DND-41 (cell line): ENCODE results near the gene NCK2.

Source experiments
- ATAC-seq: fragments of 200-7000 bp; cut with Tn5 transposase; 3 replicates; pipeline ENCODE4 v1.9.1; 2021; ENCODE audit warnings: low read depth; ENCODE audit not compliant: insufficient read depth
- DNase-seq: peaks from one replicate; pipeline ENCODE4 v3.0.0-alpha.2; 2020
- H2AFZ ChIP-seq: 2 replicates; pipeline ENCODE4 v1.6.0; 2012; ENCODE audit warnings: low read depth, low read length
- H3K27ac ChIP-seq: 2 replicates; pipeline ENCODE4 v1.5.1; 2012; ENCODE audit warnings: low read length, inconsistent platforms
- H3K27me3 ChIP-seq: fragments of 200-600 bp; sonication (generic); 2 replicates; pipeline ENCODE4 v1.6.0; 2012; ENCODE audit warnings: low read length, mild to moderate bottlenecking, inconsistent platforms; ENCODE audit not compliant: insufficient read depth, poor library complexity
- H3K36me3 ChIP-seq: 2 replicates; pipeline ENCODE4 v1.5.1; 2012; ENCODE audit warnings: low read length, inconsistent platforms; ENCODE audit not compliant: insufficient read depth
- H3K4me1 ChIP-seq: 2 replicates; pipeline ENCODE4 v1.5.1; 2012; ENCODE audit warnings: mild to moderate bottlenecking, low read length; ENCODE audit not compliant: insufficient read depth
- H3K4me2 ChIP-seq: 2 replicates; pipeline ENCODE4 v1.6.0; 2012; ENCODE audit warnings: mild to moderate bottlenecking, moderate library complexity, low read length, inconsistent platforms; ENCODE audit not compliant: insufficient read depth
- H3K4me3 ChIP-seq, 2 experiments: fragments of 200-600 bp in 1 of 2; shearing (Covaris generic) in 1 of 2; 2 replicates each; pipeline ENCODE4 v1.5.1; 2012 to 2016; ENCODE audit warnings: inconsistent platforms in 2 of 2, low read length in 2 of 2, mild to moderate bottlenecking in 2 of 2, low read depth in 1 of 2, moderate library complexity in 1 of 2
- H3K79me2 ChIP-seq: 2 replicates; pipeline ENCODE4 v1.6.0; 2012; ENCODE audit warnings: low read length, inconsistent platforms; ENCODE audit not compliant: insufficient read depth
- H3K9ac ChIP-seq: 2 replicates; pipeline ENCODE4 v1.6.0; 2012; ENCODE audit warnings: low read depth, mild to moderate bottlenecking, inconsistent platforms, low read length, moderate library complexity
- H3K9me3 ChIP-seq: 2 replicates; pipeline ENCODE4 v1.5.1; 2012; ENCODE audit warnings: low read length, moderate library complexity, mild to moderate bottlenecking, inconsistent platforms; ENCODE audit not compliant: insufficient read depth, severe bottlenecking
- H4K20me1 ChIP-seq: 2 replicates; pipeline ENCODE4 v1.6.0; 2012; ENCODE audit warnings: low read length; ENCODE audit not compliant: insufficient read depth
- EZH2 ChIP-seq: IDR thresholded peaks from 3 replicates; pipeline ENCODE4 v1.6.1; 2012; ENCODE audit warnings: borderline replicate concordance, low read depth, mild to moderate bottlenecking, moderate library complexity, low read length, inconsistent platforms; ENCODE audit not compliant: severe bottlenecking
- TF ChIP-seq, protein P1 (sequence below): IDR thresholded peaks from 2 replicates; pipeline ENCODE4 v1.5.1; 2012; ENCODE audit warnings: borderline replicate concordance, low read length, moderate library complexity, mild to moderate bottlenecking; ENCODE audit not compliant: poor library complexity, severe bottlenecking; ENCODE audit errors: extremely low read depth

NCK2 gene

DNA sequence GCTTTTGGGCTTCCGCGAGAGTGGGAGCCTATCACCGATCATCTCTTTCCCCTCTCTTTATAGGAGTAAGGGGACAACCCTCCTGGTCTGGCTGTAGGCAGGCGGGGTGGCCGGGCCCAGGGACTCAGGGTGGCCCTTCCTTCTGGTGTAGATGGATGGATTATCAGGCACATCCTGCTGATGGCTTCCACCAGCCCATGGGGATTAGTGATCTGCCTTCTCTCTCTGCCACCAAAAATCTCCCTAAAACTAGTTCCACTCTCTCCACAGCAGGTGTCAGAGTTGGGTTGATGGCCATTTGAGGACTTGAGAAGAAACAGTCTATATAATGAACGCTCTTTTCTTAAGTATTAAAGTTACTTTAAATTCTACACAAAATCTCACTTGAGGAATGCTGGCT, 37.4 kb downstream of the NCK2 start:
- Histone ChIP-seq H3K27ac (no peak overlapping the region), H3K9me3 (no peaks in the 10 kb centered on the region), H4K20me1 (peaks cover 76% of the 10 kb centered on the region), H3K36me3 (peaks cover 7% of the 10 kb centered on the region; the same call in 1 of the 2 replicates), H3K4me3 (no peak overlapping the region), H3K27me3 (no peaks in the 10 kb centered on the region), H2AFZ (no peak overlapping the region), H3K4me2 (no peak overlapping the region), H3K4me1 (no peaks in the 10 kb centered on the region), H3K79me2 (peaks cover 94% of the 10 kb centered on the region), H3K9ac (no peak overlapping the region)
- DNase-seq: no peak
- TF ChIP-seq EZH2: no peak
- TF ChIP-seq, protein P1, sequence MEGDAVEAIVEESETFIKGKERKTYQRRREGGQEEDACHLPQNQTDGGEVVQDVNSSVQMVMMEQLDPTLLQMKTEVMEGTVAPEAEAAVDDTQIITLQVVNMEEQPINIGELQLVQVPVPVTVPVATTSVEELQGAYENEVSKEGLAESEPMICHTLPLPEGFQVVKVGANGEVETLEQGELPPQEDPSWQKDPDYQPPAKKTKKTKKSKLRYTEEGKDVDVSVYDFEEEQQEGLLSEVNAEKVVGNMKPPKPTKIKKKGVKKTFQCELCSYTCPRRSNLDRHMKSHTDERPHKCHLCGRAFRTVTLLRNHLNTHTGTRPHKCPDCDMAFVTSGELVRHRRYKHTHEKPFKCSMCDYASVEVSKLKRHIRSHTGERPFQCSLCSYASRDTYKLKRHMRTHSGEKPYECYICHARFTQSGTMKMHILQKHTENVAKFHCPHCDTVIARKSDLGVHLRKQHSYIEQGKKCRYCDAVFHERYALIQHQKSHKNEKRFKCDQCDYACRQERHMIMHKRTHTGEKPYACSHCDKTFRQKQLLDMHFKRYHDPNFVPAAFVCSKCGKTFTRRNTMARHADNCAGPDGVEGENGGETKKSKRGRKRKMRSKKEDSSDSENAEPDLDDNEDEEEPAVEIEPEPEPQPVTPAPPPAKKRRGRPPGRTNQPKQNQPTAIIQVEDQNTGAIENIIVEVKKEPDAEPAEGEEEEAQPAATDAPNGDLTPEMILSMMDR: peak; percentile 45
- peak; percentile 50; the same call in 1 of the 3 replicates for ATAC-seq

DNA sequence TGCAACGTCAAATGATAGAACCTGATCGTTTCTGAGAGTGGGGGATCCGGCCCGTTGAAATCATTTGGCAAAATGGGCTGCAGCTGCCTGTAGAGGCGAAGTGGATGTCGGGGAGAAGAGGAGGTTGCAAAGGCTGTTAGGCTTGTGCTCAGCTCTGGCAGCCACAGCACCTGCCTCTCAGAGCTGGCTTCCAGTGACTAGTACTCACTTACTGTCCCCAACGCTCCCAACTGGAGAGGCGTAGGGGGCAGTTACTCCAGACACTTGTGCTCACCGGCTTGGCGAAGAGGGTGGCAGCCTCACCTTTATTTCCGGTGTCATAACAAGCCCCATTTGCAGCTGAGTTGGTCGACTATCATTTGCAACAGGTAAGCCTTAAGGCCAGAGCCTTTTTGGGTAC, 37.9 kb downstream of the NCK2 start:
- no peak overlapping the region for H3K9ac ChIP-seq
- no peaks in the 10 kb centered on the region for H3K27me3 ChIP-seq
- no peak overlapping the region for H3K4me2 ChIP-seq
- ATAC-seq (no peak), DNase-seq (no peak)
- H3K27ac ChIP-seq: no peak overlapping the region
- H3K9me3 ChIP-seq: no peaks in the 10 kb centered on the region
- H2AFZ ChIP-seq: no peak overlapping the region
- no peak overlapping the region for H3K4me3 ChIP-seq
- peaks cover 76% of the 10 kb centered on the region for H4K20me1 ChIP-seq
- peaks cover 94% of the 10 kb centered on the region for H3K79me2 ChIP-seq
- H3K36me3 ChIP-seq: peaks cover 3% of the 10 kb centered on the region; the same call in 1 of the 2 replicates
- no peaks in the 10 kb centered on the region for H3K4me1 ChIP-seq
- TF ChIP-seq EZH2: no peak
- TF ChIP-seq, protein P1: no peak

DNA sequence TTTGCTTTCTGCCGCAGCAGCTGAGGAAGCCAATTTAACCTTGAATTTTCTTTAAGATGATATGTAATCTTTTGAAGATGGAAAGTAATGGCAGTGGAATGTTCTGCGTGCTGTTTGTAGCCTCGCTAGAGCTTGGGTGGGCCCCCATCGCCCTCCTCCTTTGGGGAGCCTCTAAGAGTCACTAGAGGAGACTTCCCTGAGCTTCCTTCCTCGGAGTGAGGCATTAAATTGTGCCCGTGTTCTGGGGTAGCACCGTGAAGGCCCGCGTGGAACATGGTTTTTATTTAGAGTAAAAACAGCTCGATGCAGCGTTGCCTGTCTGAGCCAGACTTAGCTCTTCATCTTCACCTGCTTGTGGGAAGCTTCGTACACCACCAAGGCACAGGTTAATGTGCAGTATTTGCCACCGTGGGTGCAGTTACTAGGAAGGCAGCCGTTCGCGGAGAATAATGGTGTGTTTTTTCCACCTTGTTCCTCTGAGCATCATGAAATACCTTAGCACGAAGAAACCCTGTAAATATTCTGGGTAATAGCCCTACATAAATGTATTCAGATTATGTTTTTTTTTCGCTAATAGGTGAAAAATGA, 38.5 kb downstream of the NCK2 start:
- H3K27ac ChIP-seq: no peak overlapping the region
- no peaks in the 10 kb centered on the region for H3K27me3 ChIP-seq
- DNase-seq (no peak), ATAC-seq (no peak)
- no peak overlapping the region for H3K4me2 ChIP-seq
- TF ChIP-seq, protein P1: no peak
- no peak for TF ChIP-seq EZH2
- no peaks in the 10 kb centered on the region for H3K9me3 ChIP-seq
- peaks cover 3% of the 10 kb centered on the region; the same call in 1 of the 2 replicates for H3K36me3 ChIP-seq
- H4K20me1 ChIP-seq: peaks cover 73% of the 10 kb centered on the region
- no peak overlapping the region for H3K9ac ChIP-seq
- no peak overlapping the region for H3K4me3 ChIP-seq
- peaks cover 93% of the 10 kb centered on the region for H3K79me2 ChIP-seq
- H2AFZ ChIP-seq: no peak overlapping the region
- no peaks in the 10 kb centered on the region for H3K4me1 ChIP-seq

DNA sequence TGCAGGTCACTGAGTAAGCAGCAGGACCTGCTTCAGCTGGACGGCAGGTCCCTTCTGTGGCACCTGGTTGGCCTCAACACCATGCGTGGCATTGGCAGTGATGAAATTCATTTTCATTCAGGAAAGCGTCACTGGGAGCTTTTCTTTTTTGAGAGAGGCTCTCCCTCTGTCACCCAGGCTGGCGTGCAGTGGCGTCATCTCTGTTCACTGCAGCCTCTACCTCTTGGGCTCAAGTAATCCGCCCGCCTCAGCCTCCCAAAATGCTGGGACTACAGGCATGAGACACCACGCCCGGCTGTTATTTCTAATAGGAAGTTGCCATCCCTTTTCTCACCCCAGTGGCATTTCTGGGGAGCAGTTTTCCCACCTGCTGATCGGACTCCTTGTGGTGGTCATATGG, 39.3 kb downstream of the NCK2 start:
- H4K20me1 ChIP-seq: peaks cover 71% of the 10 kb centered on the region
- H3K79me2 ChIP-seq: peaks cover 94% of the 10 kb centered on the region
- no peak overlapping the region for H3K4me3 ChIP-seq

More for the DNA sequence above, 39.3 kb downstream of the NCK2 start:
- peaks cover 3% of the 10 kb centered on the region; the same call in 1 of the 2 replicates for H3K36me3 ChIP-seq
- H3K4me1 ChIP-seq: no peaks in the 10 kb centered on the region
- TF ChIP-seq, protein P1: no peak
- no peak for TF ChIP-seq EZH2
- no peak overlapping the region for H3K4me2 ChIP-seq
- H3K9me3 ChIP-seq: no peaks in the 10 kb centered on the region
- H2AFZ ChIP-seq: no peak overlapping the region
- H3K27ac ChIP-seq: no peak overlapping the region
- no peak for DNase-seq
- no peak for ATAC-seq
- no peaks in the 10 kb centered on the region for H3K27me3 ChIP-seq
- H3K9ac ChIP-seq: no peak overlapping the region
